ENCODE measurements around the gene COG5. TPM values are rescaled to one million over a fixed set of nuclear protein-coding genes. Genes with fewer than 3 reads are reported as not detected.
"Not testable (repeated sequence)": the region's sequence is repeated elsewhere in the genome, so short reads cannot be mapped to it uniquely, and the experiment has no call there.

The COG5 gene
- total RNA-seq, 2 donors from 2014 or later: 42.8 to 57.8 TPM

DNA sequence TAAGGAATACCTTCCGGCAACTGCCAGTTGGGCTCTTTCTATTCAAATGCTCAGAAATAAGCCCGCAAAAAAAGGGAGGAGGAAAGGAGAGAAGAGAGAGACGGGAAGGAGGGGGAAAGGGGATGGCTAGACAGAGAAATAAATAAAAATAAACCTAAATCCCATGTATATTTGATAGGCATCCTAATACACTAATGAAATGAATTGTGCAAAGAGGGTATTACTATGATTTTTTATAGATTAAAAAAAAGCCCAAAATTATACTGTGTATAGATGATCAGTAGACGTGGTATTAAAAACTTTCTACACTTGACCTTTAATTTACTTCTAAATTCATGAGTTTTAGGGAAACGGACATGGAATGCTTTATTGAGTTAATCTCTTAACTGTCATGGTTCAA is 305.0 kb downstream of the COG5 start:
- ATAC-seq (no peak), DNase-seq (no peak)
- intact Hi-C loops (cut with DNase I): no loop called here

DNA sequence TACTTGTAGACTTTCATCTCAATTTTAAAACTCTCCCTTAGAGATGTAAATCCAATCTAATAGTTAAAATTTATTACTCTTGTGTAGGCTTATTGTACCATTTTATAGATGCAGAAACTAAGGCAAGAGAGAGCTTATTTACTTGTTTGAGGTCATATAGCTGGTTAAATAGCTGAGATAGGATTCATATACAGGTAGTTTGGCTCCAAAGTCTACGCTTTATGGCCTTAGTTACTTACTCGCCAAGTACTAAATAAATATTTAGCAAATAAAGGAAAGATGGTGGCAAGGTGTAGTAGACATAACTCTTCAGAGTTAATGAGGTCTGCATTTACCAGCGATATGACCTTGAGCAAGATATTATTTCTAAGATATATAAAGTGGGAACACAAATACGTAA is 308.1 kb downstream of the COG5 start:
- intact Hi-C loops (cut with DNase I): no loop called here
- no peak for ATAC-seq

DNA sequence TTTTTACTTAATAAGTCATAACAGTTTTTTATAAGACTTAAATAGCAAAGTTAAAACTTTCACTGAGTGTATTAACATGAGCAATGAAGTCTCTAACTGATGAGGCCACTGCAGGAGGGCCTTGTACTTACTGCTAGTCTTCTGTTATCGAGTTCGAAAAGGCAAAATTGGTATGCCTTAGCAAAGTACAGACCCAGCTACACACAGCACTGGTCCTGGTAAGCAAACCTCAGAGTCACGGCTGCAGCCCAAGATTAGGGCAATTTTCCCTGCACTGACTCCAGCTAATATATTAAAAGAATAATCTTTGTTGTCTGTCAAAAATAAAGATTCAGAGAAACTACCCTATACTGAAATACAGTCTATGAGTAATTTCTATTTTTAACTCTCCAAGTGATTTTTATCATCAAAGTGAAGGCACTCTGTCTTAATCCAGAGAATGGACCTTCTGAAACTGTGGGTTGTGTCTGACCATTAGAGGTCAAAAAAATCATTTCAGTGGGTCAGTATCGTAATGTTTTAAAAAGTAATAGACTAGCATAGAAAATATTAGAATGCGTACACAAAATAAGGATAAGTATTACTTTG is 309.2 kb downstream of the COG5 start:
- ATAC-seq: peak in 1 of 2 donors; percentile 31
- no peak for DNase-seq

More for the DNA sequence above, 308.1 kb downstream of the COG5 start:
- DNase-seq: no peak

DNA sequence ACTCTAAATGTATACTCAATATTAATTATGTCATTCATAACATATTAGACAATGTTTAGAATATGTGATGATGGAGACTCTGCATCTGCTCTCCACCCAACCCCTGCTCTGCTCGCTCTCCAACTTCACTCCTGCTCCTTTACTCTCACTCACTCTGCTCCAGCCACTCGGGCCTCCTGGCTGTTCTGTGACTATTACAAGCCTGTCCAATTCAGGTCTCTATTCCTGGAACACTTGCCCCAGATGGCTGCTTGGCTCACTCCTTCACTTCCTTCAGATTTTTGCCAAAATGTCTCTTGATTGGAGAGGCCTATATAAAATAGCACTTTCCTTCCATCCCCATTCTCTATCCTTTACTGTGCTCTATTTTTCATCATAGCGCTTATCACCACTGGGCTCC is 310.1 kb downstream of the COG5 start:
- DNase-seq (no peak), ATAC-seq (peak in 1 of 2 donors; percentile 85)
- intact Hi-C loops (cut with DNase I): no loop called here

More for the DNA sequence above, 309.2 kb downstream of the COG5 start:
- intact Hi-C loops (cut with DNase I): no loop called here

DNA sequence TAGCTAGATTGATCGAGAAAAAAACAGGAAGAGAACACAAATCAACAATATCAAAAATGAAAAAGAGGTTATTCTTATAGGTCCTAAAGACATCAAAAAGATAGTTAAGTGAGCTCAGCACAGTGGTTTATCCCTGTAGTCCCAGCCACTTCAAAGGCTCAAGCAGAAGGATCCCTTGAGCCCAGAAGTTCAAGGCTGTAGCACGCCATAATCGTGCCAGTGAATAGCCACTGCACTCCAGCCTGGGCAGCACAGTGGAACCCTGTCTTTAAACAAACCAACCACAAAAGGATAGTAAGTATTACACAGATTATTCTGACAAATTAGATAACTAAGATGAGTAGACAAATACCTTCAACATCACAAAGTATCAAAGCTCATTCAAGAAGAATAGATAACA is 311.8 kb downstream of the COG5 start:
- ATAC-seq: no peak
- intact Hi-C loops (cut with DNase I): no loop called here
- no peak for DNase-seq

DNA sequence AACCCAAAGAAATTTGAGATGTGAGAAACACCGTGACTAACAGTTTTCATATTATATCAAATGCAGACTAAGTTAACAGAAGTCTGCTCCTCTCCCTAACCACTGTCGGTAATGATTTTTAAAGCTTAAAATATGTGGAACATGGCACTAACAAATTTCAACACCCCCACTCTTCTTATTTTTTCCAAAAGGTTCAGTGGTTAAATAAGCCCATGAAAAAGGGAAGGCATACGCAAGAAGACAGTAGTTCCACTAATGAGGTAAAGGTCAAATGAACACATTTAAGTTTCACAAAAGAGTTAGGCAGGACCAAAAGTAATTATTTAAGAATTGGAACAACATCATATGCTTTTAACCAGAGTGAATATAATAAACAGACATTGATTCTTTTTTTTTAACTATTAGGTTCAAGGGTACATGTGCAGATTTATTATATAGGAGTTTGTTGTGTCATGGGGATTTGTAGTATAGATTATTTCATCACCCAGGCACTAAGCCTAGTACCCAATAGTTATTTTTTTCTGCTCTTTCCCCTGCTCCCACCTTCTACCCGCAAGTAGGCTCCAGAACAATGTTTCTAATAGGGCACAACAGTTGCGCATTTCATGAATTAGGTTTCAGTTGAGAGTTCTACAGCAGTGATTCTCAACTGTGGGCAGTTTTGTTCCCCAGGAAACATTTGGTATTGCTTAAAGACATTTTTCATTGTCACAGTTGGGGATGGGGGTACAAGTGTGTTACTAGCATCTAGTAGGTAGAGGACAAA is 315.0 kb downstream of the COG5 start:
- DNase-seq (no peak), ATAC-seq (no peak)
- intact Hi-C loops (cut with DNase I): no loop called here

DNA sequence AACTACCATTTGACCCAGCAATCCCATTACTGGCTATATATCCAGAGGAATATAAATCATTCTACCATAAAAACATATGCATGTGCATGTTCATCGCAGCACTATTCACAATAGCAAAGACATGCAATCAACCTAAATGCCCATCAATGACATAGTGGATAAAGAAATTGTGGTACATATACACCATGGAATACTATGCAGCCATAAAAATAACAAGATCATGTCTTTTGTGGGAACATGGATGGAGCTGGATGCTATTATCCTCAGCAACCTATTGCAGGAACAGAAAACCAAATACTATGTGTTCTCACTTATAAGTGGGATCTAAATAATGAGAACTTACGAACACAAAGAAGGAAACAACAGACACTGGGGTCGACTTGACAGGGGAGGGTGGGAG is 316.9 kb downstream of the COG5 start:
- DNase-seq; intact Hi-C loops (cut with DNase I); ATAC-seq: not testable (repeated sequence)

DNA sequence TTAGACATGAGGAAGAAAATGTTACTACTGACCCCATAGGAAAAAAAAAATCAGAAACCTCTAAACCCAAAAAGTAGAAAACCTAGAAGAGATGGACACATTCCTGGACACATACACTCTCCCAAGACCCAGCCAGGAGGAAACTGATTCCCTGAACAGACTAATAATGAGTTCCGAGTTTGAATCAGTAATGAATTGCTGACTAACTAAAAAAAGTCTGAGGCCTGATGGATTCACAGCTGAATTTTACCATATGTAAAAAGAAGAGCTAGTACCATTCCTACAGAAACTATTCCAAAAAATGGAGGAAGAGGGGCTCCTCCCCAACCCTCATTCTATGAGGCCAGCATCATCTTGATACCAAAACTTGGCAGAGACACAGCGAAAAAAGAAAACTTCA is 319.1 kb downstream of the COG5 start:
- DNase-seq: no peak
- no peak for ATAC-seq
- intact Hi-C loops (cut with DNase I): no loop called here

DNA sequence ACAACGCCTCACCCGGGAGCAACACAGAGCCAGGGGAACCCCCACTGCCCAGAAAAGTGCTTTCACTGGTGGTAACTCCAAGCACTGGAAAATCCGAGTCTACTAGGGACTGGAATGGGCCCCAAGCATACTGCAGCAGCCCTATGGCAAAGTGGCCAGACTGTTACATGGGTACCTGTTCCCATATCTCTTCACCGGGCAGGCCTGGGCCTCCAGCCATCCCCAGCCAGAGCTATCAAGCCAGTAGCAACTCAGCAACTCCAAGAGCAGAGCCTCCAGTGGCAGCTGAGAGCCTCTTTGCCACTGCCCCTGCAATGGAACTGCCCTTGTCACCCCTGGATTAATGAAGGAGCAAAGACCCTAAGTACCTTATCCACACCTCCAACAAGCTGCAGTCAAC is 321.5 kb downstream of the COG5 start:
- ATAC-seq: no peak
- intact Hi-C loops (cut with DNase I): no loop called here
- DNase-seq: no peak

DNA sequence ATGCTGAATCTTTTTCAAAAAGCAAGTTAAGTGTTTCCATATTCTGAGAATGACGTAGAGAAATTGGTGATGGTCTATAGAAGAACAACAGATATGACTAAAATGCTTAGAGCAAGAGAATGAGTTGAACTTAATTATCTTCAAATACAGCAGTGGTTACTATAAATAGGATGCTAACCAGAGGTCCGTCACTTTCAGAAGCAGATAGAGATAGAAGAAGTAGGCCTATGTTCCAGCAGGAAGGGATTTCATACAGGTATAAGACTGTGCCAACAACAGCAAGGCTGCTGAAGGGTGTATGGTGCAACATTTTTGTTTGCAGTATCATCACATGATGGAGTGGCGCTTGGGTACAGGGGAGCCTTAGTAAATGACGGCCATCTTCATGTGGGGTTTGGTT is 326.3 kb downstream of the COG5 start:
- DNase-seq (no peak), ATAC-seq (peak in 1 of 2 donors; percentile 57)
- intact Hi-C loops (cut with DNase I): no loop called here

DNA sequence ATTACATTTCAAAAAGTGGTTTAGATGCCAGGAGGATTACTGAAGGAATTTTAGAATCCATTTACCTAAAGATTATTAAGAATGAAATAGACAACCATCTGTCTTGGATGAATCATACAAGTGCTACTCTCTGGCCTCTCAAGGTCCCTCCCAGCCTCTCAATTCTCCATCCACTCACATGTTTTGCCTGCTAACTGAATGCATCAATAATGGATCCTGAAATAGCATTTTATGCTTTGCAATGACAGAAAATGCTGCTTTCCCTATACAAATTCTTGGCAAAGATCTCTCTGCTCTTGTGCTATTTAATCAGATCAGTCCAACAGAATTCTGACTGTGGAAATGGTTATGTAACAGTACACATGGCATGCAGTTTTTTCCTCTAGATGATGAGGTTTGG is 326.9 kb downstream of the COG5 start:
- intact Hi-C loops (cut with DNase I): no loop called here
- no peak for ATAC-seq
- no peak for DNase-seq

DNA sequence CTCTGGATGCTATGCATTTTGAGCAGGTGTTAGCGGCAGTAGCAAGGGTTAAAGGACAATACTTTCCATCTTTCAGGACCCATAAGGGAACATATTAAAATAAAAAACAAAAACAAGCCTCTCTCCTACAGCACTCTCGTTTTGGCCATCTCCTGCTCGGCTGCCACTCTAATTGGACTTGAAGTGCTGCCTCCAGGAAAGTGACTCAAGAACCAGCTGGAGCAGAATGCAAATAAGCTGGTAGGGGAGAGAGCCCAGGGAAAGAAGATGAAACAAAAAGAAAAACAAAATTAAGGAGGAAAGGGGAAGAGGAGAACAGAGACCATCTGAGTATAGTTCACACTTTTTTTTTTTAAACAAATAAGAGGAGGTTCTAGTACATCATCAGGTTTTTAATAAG is 329.3 kb downstream of the COG5 start:
- ATAC-seq (peak in 1 of 2 donors; percentile 31), DNase-seq (no peak)
- intact Hi-C loops (cut with DNase I): no loop called here

DNA sequence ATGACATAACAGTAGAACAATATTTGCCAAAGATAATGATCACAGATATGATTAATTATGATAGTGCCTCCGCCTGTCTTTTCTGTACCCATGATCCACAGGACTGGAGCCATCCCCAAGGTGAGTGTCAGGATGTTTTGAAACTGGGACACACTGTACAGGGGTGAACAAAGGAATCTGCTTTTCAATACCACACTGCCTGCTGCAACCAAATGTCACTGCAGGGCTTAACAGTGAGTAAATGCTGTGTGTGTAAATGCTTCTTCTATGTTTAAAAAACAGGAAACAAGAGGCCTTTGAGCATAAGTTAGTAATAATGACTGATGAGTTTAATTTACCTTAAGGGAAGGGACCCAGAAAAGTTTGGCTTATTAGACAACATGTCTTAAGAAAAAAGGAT is 329.7 kb downstream of the COG5 start:
- DNase-seq (no peak), ATAC-seq (peak in 1 of 2 donors; percentile 22)
- intact Hi-C loops (cut with DNase I): no loop called here

DNA sequence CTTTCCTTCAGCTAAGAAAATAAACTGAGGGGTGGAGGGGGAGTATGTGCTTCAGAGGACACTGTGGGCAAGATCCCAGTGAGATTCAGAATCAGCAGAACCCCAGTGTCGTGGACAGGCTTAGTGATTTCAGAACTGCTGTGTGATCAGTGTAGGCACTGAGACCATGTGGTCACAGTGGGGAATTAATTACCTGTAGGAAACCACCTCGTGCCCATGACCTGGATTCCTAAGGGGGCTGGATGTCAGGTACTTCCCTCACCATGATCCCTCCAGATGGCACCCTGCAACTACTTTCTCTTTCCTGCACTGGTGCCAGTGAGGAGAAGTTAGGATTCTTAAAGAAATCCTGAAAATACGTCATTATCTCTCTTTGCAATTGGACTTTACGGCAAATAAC is 330.5 kb downstream of the COG5 start:
- peak; percentile 30 for ATAC-seq
- no peak for DNase-seq
- intact Hi-C loops (cut with DNase I): no loop called here

DNA sequence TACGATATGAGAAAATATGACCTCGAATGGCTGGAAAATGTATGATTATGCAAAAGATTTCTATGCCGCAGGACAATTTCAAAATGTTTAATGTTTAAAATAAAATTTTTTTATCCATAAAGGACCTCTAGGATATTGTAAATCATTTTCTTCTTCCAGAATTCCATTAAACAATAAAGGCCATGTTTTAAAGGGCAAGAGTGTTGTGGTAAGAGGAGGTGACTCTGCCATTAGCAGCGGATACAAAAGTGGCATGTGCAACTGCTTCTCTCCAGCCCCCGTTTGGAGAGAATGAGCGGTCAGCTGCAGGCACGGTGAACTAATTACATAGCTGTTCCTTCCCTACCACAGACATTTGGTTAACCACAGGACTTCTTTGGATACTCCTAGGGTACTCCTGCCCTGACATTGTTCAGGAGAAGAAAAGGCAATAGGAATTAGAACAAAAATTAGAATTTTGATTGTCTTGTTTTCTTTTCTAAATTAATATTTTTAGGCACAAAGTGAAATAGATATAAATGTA is 331.1 kb downstream of the COG5 start:
- intact Hi-C loops (cut with DNase I): no loop called here
- ATAC-seq (no peak), DNase-seq (no peak)

DNA sequence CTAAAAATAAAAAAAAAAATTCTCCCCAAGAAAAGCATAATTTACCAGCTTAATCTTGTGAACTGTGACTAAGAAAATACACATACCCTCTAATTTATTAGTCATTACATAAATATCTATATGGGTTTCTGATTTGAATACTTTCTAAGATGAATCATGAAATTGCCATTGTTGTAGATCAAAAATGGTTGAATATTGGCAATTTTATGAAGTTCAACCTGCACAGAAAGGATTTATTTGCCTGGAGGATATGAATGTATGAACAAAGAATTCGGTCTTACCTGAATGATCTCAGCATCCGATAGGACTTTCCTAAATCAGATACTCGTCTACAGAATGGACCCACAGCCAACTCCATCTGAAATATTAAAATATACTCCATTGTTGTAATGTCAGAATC is 333.4 kb downstream of the COG5 start:
- ATAC-seq (no peak), DNase-seq (no peak)
- intact Hi-C loops (cut with DNase I): no loop called here

DNA sequence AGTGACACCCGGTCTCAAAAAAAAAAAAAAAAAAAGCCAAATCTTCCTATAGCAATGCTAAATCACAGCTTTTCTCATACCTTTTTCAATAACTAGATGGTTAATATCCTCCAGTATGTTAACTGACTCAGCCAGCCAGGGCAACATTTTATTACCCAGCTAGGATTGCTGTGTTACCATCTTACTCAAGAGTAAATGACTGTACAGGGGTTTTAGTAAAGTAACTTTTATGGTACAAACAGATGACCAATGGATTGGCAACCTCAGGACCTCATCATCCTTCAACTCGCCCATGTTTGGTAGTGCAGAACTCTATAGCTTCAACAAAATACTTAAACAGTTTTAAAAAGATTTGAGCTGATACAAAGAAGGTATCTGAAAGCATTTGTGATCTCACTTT is 335.4 kb downstream of the COG5 start:
- DNase-seq (no peak), ATAC-seq (no peak)
- intact Hi-C loops (cut with DNase I): no loop called here

DNA sequence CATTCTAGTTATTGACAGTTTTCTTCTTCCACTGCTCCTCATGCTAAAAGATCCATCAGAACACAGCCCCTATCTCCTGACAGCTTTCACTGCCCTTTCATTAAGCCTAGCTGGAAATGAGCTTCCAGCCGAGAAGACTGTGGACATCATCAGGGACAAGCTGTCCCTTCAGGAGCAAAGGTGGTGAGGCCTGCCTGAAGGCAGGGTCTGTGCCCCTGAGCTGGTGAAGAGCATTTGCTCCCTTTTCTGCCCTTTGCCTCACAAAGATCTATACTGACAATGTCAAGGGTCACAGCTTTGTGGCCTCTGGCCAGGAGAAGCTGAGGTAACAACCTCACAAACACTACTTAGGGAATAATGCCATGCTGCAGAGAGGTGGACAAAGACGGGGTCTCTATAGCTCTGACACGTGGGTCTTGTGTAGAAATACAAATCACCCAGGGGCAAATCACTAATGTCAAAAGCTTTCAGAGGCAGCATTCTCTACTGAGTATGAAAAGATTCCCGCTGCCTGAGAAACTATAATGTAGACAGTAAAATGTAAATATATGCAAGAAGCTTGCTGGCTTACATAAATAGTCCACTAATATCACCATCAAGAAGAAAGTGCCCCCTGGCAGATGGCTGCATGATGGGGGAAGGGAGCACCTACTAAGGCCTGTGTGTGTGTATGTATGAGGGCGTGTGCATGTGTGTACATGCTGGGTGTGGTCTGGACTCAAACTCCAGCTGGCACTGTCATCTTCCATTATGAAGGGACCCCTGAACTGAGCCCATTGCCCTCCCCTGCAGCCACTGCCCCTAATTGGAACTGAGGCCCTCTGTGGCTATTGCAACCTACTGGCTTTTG is 339.1 kb downstream of the COG5 start:
- peak; percentile 31 for ATAC-seq
- intact Hi-C loops (cut with DNase I): loop anchor here in 1 of 2 donors (5.0 kb wide), 1 partner anchor 58 kb away; no protein-coding TSS in a partner anchor
- DNase-seq: no peak

DNA sequence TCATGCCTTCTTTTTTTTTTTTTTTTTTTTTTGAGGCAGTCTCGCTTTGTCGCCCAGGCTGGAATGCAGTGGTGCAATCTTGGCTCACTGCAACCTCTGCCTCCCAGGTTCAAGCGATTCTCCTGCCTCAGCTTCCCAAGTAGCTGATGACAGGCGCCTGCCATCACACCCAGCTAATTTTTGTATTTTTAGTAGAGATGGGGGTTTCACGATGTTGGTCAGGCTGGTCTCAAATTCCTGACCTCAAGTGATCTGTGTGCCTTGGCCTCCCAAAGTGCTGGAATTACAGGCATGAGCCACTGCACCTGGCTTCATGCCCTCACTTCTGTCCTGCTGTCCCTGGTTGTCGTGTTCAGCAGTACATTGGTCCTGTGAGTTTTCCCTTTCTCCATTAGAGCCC is 342.9 kb downstream of the COG5 start:
- DNase-seq: peak; percentile 51
- peak; percentile 85 to 86 for ATAC-seq
- intact Hi-C loops (cut with DNase I): loop anchor here in 1 of 2 donors (5.0 kb wide), 1 partner anchor 61 kb away; no protein-coding TSS in a partner anchor

DNA sequence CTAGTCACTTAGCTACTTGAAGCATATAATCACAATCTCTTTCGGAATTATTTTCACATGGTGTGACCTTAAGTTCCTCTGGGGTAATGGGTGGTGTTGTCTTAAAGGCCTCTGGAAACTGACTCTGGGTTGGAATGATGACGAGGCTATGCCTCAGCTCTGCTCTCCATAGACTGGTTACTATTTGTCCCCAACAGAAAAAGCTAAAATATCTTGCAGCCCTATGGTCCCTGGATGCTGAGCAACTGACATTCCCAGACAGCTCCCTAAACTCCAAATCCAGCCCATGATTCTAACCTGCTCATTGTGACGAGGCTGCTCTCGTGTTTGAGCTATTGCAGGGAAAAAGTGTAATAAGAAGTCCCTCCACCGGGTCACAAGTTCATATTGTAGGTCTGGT is 343.4 kb downstream of the COG5 start:
- ATAC-seq (peak; percentile 58 to 73), DNase-seq (no peak)
- intact Hi-C loops (cut with DNase I): loop anchor here in 1 of 2 donors (5.0 kb wide), 1 partner anchor 62 kb away; no protein-coding TSS in a partner anchor
